GM19463 (cell line): ENCODE results near the gene COLEC11.
"Not testable (repeated sequence)": the region's sequence is repeated elsewhere in the genome, so short reads cannot be mapped to it uniquely, and the experiment has no call there.

Experiments used
- ATAC-seq: cut with Tn5 transposase; IDR thresholded peaks from one replicate; pipeline ENCODE4 v1.9.1; 2021; ENCODE audit warnings: mild to moderate bottlenecking, moderate library complexity; ENCODE audit not compliant: unreplicated experiment

The COLEC11 gene

GRCh38 chr2:3604991-3605961, 10.4 kb downstream of the COLEC11 start:
- no peak for ATAC-seq

- no peak for ATAC-seq
Measured at GRCh38 chr2:3606028-3606369, 11.1 kb downstream of the COLEC11 start.

GRCh38 chr2:3606370-3607201, 11.7 kb downstream of the COLEC11 start:
- no peak for ATAC-seq

GRCh38 chr2:3608373-3609278, 13.7 kb downstream of the COLEC11 start:
- no peak for ATAC-seq

GRCh38 chr2:3609279-3609673, 14.4 kb downstream of the COLEC11 start:
- ATAC-seq, result not testable (repeated sequence)

- no peak for ATAC-seq
Measured at GRCh38 chr2:3610415-3610814, 15.5 kb downstream of the COLEC11 start.

GRCh38 chr2:3610881-3611505, 16.1 kb downstream of the COLEC11 start:
- ATAC-seq, result no peak

GRCh38 chr2:3611589-3611988, 16.7 kb downstream of the COLEC11 start:
- no peak for ATAC-seq

- no peak for ATAC-seq
Measured at GRCh38 chr2:3612639-3613523, 18.0 kb downstream of the COLEC11 start.

GRCh38 chr2:3613524-3613905, 18.6 kb downstream of the COLEC11 start:
- ATAC-seq, result no peak

GRCh38 chr2:3614743-3615142, 19.8 kb downstream of the COLEC11 start:
- not testable (repeated sequence) for ATAC-seq

GRCh38 chr2:3615541-3616200, 20.8 kb downstream of the COLEC11 start:
- ATAC-seq, result not testable (repeated sequence)

- ATAC-seq, result not testable (repeated sequence)
Measured at GRCh38 chr2:3616435-3617197, 21.7 kb downstream of the COLEC11 start.

- ATAC-seq, result no peak
Measured at GRCh38 chr2:3617198-3617890, 22.4 kb downstream of the COLEC11 start.

- no peak for ATAC-seq
Measured at GRCh38 chr2:3618367-3618766, 23.5 kb downstream of the COLEC11 start.

GRCh38 chr2:3619033-3619432, 24.1 kb downstream of the COLEC11 start:
- ATAC-seq, result no peak

GRCh38 chr2:3619661-3620060, 24.7 kb downstream of the COLEC11 start:
- not testable (repeated sequence) for ATAC-seq
